Nephron progenitor cell (in vitro differentiated cells): ENCODE measurements around the gene FKBP8.
A peak's percentile ranks its signal among the peaks of the same experiment; 100 is the strongest.

Experiments used
- DNase-seq: peaks from one replicate; pipeline ENCODE4 v3.0.0; 2021
- H3K27ac Mint-ChIP-seq: 2 replicates; pipeline ENCODE4 v1.8.0; 2021; ENCODE audit warnings: mild to moderate bottlenecking, moderate library complexity, mixed read lengths
- H3K27me3 Mint-ChIP-seq: 2 replicates; pipeline ENCODE4 v1.8.0; 2021; ENCODE audit warnings: mild to moderate bottlenecking, low read depth, mixed read lengths; ENCODE audit not compliant: poor library complexity
- H3K36me3 Mint-ChIP-seq: 2 replicates; pipeline ENCODE4 v1.8.0; 2021; ENCODE audit warnings: low read depth, mixed read lengths
- H3K4me1 Mint-ChIP-seq: 2 replicates; pipeline ENCODE4 v1.8.0; 2021; ENCODE audit warnings: mixed read lengths
- H3K4me3 Mint-ChIP-seq: 2 replicates; pipeline ENCODE4 v1.8.0; 2021; ENCODE audit warnings: mild to moderate bottlenecking, moderate library complexity, mixed read lengths
- H3K9me3 Mint-ChIP-seq: 2 replicates; pipeline ENCODE4 v1.8.0; 2021; ENCODE audit warnings: mild to moderate bottlenecking, moderate library complexity, mixed read lengths
- CTCF ChIP-seq: fragments of 200-600 bp; sonication (generic); IDR thresholded peaks from 2 replicates; pipeline ENCODE4 v1.5.0; 2021; ENCODE audit warnings: antibody characterized with exemption

FKBP8 gene

GRCh38 chr19:18520848-18521691 is 22.3 kb downstream of the FKBP8 start:
- no peak overlapping the region for H3K27ac Mint-ChIP-seq
- DNase-seq, result peak; percentile 54
- peaks cover 34% of the 10 kb centered on the region for H3K4me1 Mint-ChIP-seq
- no peaks in the 10 kb centered on the region for H3K36me3 Mint-ChIP-seq
- H3K27me3 Mint-ChIP-seq, result peaks cover 8% of the 10 kb centered on the region
- H3K4me3 Mint-ChIP-seq, result peak overlapping the region; percentile 91
- TF ChIP-seq CTCF, result no peak
- H3K9me3 Mint-ChIP-seq, result no peaks in the 10 kb centered on the region

GRCh38 chr19:18519962-18520847 is 23.2 kb downstream of the FKBP8 start:
- Mint-ChIP-seq H3K27ac (peak overlapping the region; percentile 22), H3K4me1 (peaks cover 42% of the 10 kb centered on the region), H3K9me3 (no peaks in the 10 kb centered on the region), H3K27me3 (peaks cover 11% of the 10 kb centered on the region), H3K4me3 (peak overlapping the region; percentile 91), H3K36me3 (no peaks in the 10 kb centered on the region)
- peak; percentile 60 for DNase-seq
- peak; percentile 59 for TF ChIP-seq CTCF

GRCh38 chr19:18518639-18519038 is 24.7 kb downstream of the FKBP8 start:
- TF ChIP-seq CTCF, result no peak
- Mint-ChIP-seq H3K36me3 (no peaks in the 10 kb centered on the region), H3K27ac (no peak overlapping the region), H3K4me3 (no peak overlapping the region), H3K9me3 (no peaks in the 10 kb centered on the region), H3K27me3 (peaks cover 11% of the 10 kb centered on the region), H3K4me1 (peaks cover 57% of the 10 kb centered on the region)
- DNase-seq, result no peak

- Mint-ChIP-seq H3K36me3 (no peaks in the 10 kb centered on the region), H3K4me1 (peaks cover 64% of the 10 kb centered on the region), H3K27ac (no peak overlapping the region), H3K27me3 (peaks cover 8% of the 10 kb centered on the region), H3K9me3 (no peaks in the 10 kb centered on the region), H3K4me3 (no peak overlapping the region)
- TF ChIP-seq CTCF, result no peak
- no peak for DNase-seq
Measured at GRCh38 chr19:18517606-18518005, 25.8 kb downstream of the FKBP8 start.

GRCh38 chr19:18515959-18516358 is 27.4 kb downstream of the FKBP8 start:
- no peak overlapping the region for H3K27ac Mint-ChIP-seq
- H3K9me3 Mint-ChIP-seq, result no peaks in the 10 kb centered on the region
- peaks cover 5% of the 10 kb centered on the region for H3K27me3 Mint-ChIP-seq
- no peak overlapping the region for H3K4me3 Mint-ChIP-seq
- no peak for DNase-seq
- H3K36me3 Mint-ChIP-seq, result no peaks in the 10 kb centered on the region
- peaks cover 64% of the 10 kb centered on the region for H3K4me1 Mint-ChIP-seq
- no peak for TF ChIP-seq CTCF
